GM12878 (cell line): Measurements from ENCODE around the gene RAB24.
A peak's percentile ranks its signal among the peaks of the same experiment; 100 is the strongest.

Source experiments
- CEBPB ChIP-seq, 2 experiments: fragments of 150-350 bp in 1 of 2; IDR thresholded peaks; 2 replicates each; pipeline ENCODE4 v1.6.1; 2012 to 2014; ENCODE audit warnings: low read depth in 2 of 2, low read length in 2 of 2, borderline replicate concordance in 1 of 2, inconsistent platforms in 1 of 2
- CREB1 ChIP-seq: IDR thresholded peaks from 2 replicates; pipeline ENCODE4 v1.6.1; 2012; ENCODE audit warnings: low read depth, mild to moderate bottlenecking, inconsistent platforms
- FOXM1 ChIP-seq: IDR thresholded peaks from 2 replicates; pipeline ENCODE4 v1.6.1; 2012; ENCODE audit warnings: low read depth, mild to moderate bottlenecking, inconsistent platforms, low read length, moderate library complexity
- RCOR1 ChIP-seq: conservative IDR thresholded peaks from 2 replicates; pipeline ENCODE4 v1.6.1; 2012; ENCODE audit warnings: low read depth, low read length, improper control_type of control experiment
- TCF7 ChIP-seq: IDR thresholded peaks from 2 replicates; pipeline ENCODE4 v1.6.1; 2014; ENCODE audit warnings: antibody characterized with exemption, borderline replicate concordance
- WRNIP1 ChIP-seq: IDR thresholded peaks from 2 replicates; pipeline ENCODE4 v1.6.1; 2011; ENCODE audit warnings: low read depth, low read length, improper control_type of control experiment, borderline replicate concordance
- YY1 ChIP-seq: IDR thresholded peaks from 2 replicates; pipeline ENCODE4 v1.6.1; 2011; ENCODE audit warnings: low read depth, mild to moderate bottlenecking, low read length
- TF ChIP-seq, protein P1 (sequence below), 3 experiments: IDR thresholded peaks in 2 of 3; conservative IDR thresholded peaks in 1 of 3; 2 replicates each; pipeline ENCODE4 v1.5.1; 2011; ENCODE audit warnings: low read depth in 3 of 3, low read length in 3 of 3, mild to moderate bottlenecking in 3 of 3, control low read depth in 2 of 3, moderate library complexity in 2 of 3, inconsistent platforms in 1 of 3, mixed read lengths in 1 of 3; ENCODE audit not compliant: control insufficient read depth in 2 of 3, insufficient read depth in 1 of 3; ENCODE audit errors: extremely low read depth in 1 of 3
- TF ChIP-seq, protein P2 (sequence below): IDR thresholded peaks from 2 replicates; pipeline ENCODE4 v1.6.1; 2012; ENCODE audit warnings: low read depth, low read length, improper control_type of control experiment

DNA sequence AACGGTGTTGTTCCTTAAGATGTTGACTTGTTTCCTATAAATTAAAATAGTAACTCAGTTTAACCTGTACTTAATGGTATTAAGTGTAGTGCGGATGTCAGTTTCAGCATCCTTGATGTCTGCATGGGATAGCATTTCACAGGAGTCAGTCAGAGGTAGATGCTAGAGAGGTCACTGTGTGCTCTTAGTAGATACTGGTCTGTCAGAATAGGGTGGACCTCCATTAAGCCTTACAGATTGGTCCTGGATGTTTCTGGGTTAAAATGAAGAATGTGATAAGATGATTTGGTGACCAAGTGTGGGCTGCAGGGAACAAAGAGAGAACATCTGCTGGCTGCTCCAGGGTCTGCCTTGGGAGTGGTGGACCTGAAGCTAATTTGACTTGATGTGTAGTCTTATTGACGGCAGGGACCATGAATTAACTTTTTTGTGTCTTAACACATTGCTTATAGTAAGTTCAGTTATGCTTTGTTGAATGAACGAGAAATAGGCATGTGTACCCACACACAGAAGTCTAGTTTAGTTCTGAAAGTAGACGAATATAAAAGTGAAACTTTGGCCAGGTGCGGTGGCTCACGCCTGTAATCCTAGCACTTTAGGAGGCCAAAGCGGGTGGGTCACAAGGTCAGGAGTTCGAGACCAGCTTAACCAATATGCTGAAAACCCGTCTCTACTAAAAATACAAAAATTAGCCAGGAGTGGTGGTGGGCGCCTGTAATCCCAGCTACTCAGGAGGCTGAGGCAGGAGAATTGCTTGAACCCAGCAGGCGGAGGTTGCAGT, 12.5 kb downstream of the RAB24 start:
- no peak for TF ChIP-seq WRNIP1
- TF ChIP-seq, protein P1, sequence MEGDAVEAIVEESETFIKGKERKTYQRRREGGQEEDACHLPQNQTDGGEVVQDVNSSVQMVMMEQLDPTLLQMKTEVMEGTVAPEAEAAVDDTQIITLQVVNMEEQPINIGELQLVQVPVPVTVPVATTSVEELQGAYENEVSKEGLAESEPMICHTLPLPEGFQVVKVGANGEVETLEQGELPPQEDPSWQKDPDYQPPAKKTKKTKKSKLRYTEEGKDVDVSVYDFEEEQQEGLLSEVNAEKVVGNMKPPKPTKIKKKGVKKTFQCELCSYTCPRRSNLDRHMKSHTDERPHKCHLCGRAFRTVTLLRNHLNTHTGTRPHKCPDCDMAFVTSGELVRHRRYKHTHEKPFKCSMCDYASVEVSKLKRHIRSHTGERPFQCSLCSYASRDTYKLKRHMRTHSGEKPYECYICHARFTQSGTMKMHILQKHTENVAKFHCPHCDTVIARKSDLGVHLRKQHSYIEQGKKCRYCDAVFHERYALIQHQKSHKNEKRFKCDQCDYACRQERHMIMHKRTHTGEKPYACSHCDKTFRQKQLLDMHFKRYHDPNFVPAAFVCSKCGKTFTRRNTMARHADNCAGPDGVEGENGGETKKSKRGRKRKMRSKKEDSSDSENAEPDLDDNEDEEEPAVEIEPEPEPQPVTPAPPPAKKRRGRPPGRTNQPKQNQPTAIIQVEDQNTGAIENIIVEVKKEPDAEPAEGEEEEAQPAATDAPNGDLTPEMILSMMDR (IDR thresholded peaks at IDR 0.05 in 2 of 3, conservative IDR thresholded peaks at IDR 0.05 in 1 of 3; ENCODE audit: control insufficient read depth in 2 of 3, extremely low read depth in 1 of 3, insufficient read depth in 1 of 3, low read depth in 3 of 3, low read length in 3 of 3), result no peak
- 0 out of 2 replicates have a peak, but pooled peaks have one; percentile 10 for TF ChIP-seq CREB1
- TF ChIP-seq, protein P2, sequence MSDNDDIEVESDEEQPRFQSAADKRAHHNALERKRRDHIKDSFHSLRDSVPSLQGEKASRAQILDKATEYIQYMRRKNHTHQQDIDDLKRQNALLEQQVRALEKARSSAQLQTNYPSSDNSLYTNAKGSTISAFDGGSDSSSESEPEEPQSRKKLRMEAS, result no peak
- peak; percentile 41; the same call in 1 of the 2 replicates for TF ChIP-seq FOXM1
- TF ChIP-seq YY1, result no peak
- no peak for TF ChIP-seq CEBPB (IDR thresholded peaks at IDR 0.05; ENCODE audit: borderline replicate concordance in 1 of 2, low read depth in 2 of 2, low read length in 2 of 2)
- TF ChIP-seq TCF7, result no peak
- TF ChIP-seq RCOR1, result no peak
